ENCODE data around the gene CNTN3. TPM values are rescaled to one million over a fixed set of nuclear protein-coding genes. Genes with fewer than 3 reads are reported as not detected.

The CNTN3 gene
- total RNA-seq, 2 experiments from 2014 or later = not detected

- DNase-seq = no peak
- Mint-ChIP-seq H3K36me3 (ENCODE audit: low read depth) (no peaks in the 10 kb centered on the region), H3K4me1 (no peaks in the 10 kb centered on the region), H3K4me3 (no peak overlapping the region), H3K27me3 (no peaks in the 10 kb centered on the region), H3K27ac (no peak overlapping the region), H3K9me3 (peaks cover 13% of the 10 kb centered on the region)
- ChIA-PET CTCF (no interaction called here), POLR2A (no interaction called here)
Measured at GRCh38 chr3:74601793-74602192, 12.7 kb downstream of the CNTN3 start.

GRCh38 chr3:74599564-74599963 is 14.9 kb downstream of the CNTN3 start:
- CTCF ChIA-PET = no interaction called here
- no peaks in the 10 kb centered on the region for H3K27me3 Mint-ChIP-seq
- H3K27ac Mint-ChIP-seq = no peak overlapping the region
- DNase-seq = no peak
- H3K36me3 Mint-ChIP-seq (ENCODE audit: low read depth) = no peaks in the 10 kb centered on the region
- no peak overlapping the region for H3K4me3 Mint-ChIP-seq
- no peaks in the 10 kb centered on the region for H3K4me1 Mint-ChIP-seq
- H3K9me3 Mint-ChIP-seq = peaks cover 11% of the 10 kb centered on the region
- POLR2A ChIA-PET = no interaction called here

DNA sequence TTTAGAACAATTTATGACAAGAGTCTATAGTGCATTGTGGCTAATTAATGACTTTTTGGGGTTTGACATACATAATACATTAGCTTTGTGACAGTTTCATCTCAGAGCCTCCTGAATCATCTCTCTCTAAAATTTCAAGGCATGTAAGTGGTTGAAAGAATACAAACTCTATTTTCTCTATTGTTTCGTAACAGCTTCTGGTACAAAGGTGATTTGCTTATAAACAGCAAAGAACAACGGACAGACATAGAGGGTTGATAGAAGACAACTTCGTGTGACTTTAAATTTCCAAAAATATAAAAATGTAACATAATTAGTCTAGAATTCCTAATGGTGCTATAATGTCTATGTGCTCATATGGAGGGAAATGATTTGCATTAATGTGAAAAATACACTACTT is 21.3 kb downstream of the CNTN3 start:
- Mint-ChIP-seq H3K27me3 (no peaks in the 10 kb centered on the region), H3K4me3 (no peak overlapping the region), H3K4me1 (no peaks in the 10 kb centered on the region), H3K36me3 (ENCODE audit: low read depth) (no peaks in the 10 kb centered on the region), H3K9me3 (peaks cover 1% of the 10 kb centered on the region), H3K27ac (no peak overlapping the region)
- ChIA-PET POLR2A (no interaction called here), CTCF (no interaction called here)
- no peak for DNase-seq

- Mint-ChIP-seq H3K4me1 (no peaks in the 10 kb centered on the region), H3K4me3 (no peak overlapping the region), H3K9me3 (peaks cover 1% of the 10 kb centered on the region), H3K27ac (no peak overlapping the region), H3K27me3 (no peaks in the 10 kb centered on the region), H3K36me3 (ENCODE audit: low read depth) (no peaks in the 10 kb centered on the region)
- ChIA-PET CTCF (no interaction called here), POLR2A (no interaction called here)
- DNase-seq = no peak
Measured at GRCh38 chr3:74592359-74592758, 22.1 kb downstream of the CNTN3 start.

- Mint-ChIP-seq H3K4me3 (no peak overlapping the region), H3K4me1 (no peaks in the 10 kb centered on the region)
- POLR2A ChIA-PET = no interaction called here
Measured at GRCh38 chr3:74591946-74592345, 22.5 kb downstream of the CNTN3 start.

DNA sequence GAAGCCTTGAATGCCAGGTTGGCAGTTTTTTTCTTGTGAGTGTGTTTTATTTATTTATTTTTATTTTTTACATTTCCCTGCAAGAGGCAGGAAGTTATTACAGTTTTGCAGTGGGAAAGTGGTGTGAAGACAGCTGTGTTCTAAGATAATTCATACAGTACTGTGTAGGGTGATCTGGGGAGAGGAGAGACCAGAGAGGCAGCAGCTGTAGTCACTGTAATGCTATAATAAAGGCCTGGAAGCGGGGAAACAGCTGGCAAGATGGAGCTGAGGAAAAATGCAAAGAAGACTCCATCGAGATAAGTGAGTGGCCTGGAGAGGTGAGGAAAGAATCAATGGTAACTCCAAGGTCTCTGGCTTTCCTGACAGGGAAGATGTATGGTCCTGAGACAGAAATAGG is 23.1 kb downstream of the CNTN3 start:
- ChIA-PET POLR2A (no interaction called here), CTCF (no interaction called here)
- Mint-ChIP-seq H3K36me3 (ENCODE audit: low read depth) (no peaks in the 10 kb centered on the region), H3K4me1 (no peaks in the 10 kb centered on the region), H3K4me3 (no peak overlapping the region), H3K9me3 (peaks cover 1% of the 10 kb centered on the region), H3K27me3 (no peaks in the 10 kb centered on the region), H3K27ac (no peak overlapping the region)
- no peak for DNase-seq

More at GRCh38 chr3:74591946-74592345, 22.5 kb downstream of the CNTN3 start:
- H3K36me3 Mint-ChIP-seq (ENCODE audit: low read depth) = no peaks in the 10 kb centered on the region
- CTCF ChIA-PET = no interaction called here
- H3K9me3 Mint-ChIP-seq = peaks cover 1% of the 10 kb centered on the region
- no peak overlapping the region for H3K27ac Mint-ChIP-seq
- H3K27me3 Mint-ChIP-seq = no peaks in the 10 kb centered on the region
- no peak for DNase-seq

GRCh38 chr3:74590620-74591262 is 23.7 kb downstream of the CNTN3 start:
- Mint-ChIP-seq H3K27ac (no peak overlapping the region), H3K36me3 (ENCODE audit: low read depth) (no peaks in the 10 kb centered on the region), H3K4me3 (no peak overlapping the region), H3K4me1 (no peaks in the 10 kb centered on the region), H3K27me3 (no peaks in the 10 kb centered on the region), H3K9me3 (peaks cover 1% of the 10 kb centered on the region)
- CTCF ChIA-PET = interaction anchor here (0.5 kb wide), 1 partner anchor 23 kb away, joined by 3 read pairs; no protein-coding TSS in a partner anchor
- no peak for DNase-seq
- POLR2A ChIA-PET = no interaction called here

DNA sequence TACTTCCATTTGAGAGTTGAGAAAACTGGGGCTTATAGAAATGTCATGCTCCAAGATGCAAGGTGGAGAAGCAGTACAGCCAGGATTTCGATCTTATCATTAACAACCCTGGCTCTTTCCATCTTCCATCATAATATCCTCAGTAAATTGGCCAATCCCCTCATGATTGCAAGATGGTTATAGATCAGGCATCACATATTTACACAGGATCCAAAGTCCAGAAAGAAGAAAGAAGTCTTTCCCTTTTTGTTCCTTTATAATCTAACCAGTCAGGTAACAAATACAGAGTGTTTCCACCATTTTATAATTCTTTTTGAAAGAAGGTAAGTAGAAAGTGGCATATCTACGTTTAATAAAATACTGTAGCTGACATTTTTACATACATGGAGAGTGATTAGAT is 29.7 kb downstream of the CNTN3 start:
- no peak for DNase-seq
- H3K4me3 Mint-ChIP-seq = no peak overlapping the region
- ChIA-PET POLR2A (no interaction called here), CTCF (interaction anchor here (1.2 kb wide), 1 partner anchor 31 kb away, joined by 3 read pairs; no protein-coding TSS in a partner anchor)
- H3K4me1 Mint-ChIP-seq = no peaks in the 10 kb centered on the region
- H3K9me3 Mint-ChIP-seq = peaks cover 1% of the 10 kb centered on the region
- H3K27ac Mint-ChIP-seq = no peak overlapping the region
- no peaks in the 10 kb centered on the region for H3K27me3 Mint-ChIP-seq
- no peaks in the 10 kb centered on the region for H3K36me3 Mint-ChIP-seq (ENCODE audit: low read depth)

DNA sequence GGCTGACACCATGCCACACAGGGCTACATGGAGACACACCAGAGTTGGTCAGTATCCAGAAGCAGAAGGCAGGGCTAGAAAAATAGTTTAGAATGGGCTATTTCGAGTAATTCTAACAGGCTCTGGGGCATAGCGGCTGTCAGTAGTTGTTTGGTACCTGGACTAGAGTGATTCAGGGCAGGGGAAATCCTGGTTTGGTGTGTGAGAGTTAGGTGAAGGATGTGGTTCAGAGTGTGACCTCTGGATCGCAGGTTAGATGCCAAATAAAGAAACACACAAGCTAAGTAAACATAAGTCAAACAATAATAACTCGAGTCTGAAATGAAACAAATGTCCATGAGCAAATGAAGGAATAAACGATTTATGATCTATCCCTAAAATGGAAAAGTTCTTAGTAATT is 31.5 kb downstream of the CNTN3 start:
- ChIA-PET CTCF (no interaction called here), POLR2A (no interaction called here)
- peaks cover 3% of the 10 kb centered on the region for H3K9me3 Mint-ChIP-seq
- no peaks in the 10 kb centered on the region for H3K27me3 Mint-ChIP-seq
- no peak for DNase-seq
- no peaks in the 10 kb centered on the region for H3K36me3 Mint-ChIP-seq (ENCODE audit: low read depth)
- no peak overlapping the region for H3K4me3 Mint-ChIP-seq
- no peaks in the 10 kb centered on the region for H3K4me1 Mint-ChIP-seq
- no peak overlapping the region for H3K27ac Mint-ChIP-seq

GRCh38 chr3:74575857-74576256 is 38.6 kb downstream of the CNTN3 start:
- no peak for DNase-seq
- Mint-ChIP-seq H3K4me3 (no peak overlapping the region), H3K36me3 (ENCODE audit: low read depth) (no peaks in the 10 kb centered on the region), H3K27me3 (no peaks in the 10 kb centered on the region), H3K27ac (no peak overlapping the region), H3K4me1 (no peaks in the 10 kb centered on the region), H3K9me3 (peaks cover 9% of the 10 kb centered on the region)
- CTCF ChIA-PET = no interaction called here
- POLR2A ChIA-PET = no interaction called here

DNA sequence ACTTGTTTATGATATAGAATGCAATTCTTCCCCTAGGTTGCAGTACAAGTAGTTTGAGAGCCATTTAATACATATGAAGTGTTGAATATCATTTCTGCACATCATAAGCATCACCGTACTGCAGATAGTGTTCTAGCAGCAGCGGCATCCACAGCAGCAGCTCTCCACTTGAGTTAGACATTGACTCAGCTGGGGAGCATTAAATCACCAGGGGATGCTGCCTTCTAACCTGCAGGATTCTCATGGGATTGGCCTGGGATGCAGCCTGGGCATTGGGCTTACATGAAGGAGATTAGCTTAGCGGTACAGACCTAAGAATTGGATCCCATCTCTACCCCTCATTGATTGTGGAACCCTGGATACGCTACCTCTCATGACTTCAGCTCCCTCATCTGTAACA is 43.3 kb downstream of the CNTN3 start:
- H3K27ac Mint-ChIP-seq = no peak overlapping the region
- CTCF ChIA-PET = no interaction called here
- no peaks in the 10 kb centered on the region for H3K27me3 Mint-ChIP-seq
- H3K9me3 Mint-ChIP-seq = peaks cover 17% of the 10 kb centered on the region
- no peaks in the 10 kb centered on the region for H3K4me1 Mint-ChIP-seq
- no peak for DNase-seq
- H3K4me3 Mint-ChIP-seq = no peak overlapping the region
- H3K36me3 Mint-ChIP-seq (ENCODE audit: low read depth) = no peaks in the 10 kb centered on the region
- POLR2A ChIA-PET = no interaction called here

Data from activated CD4-positive, alpha-beta memory T cell treated with anti-CD3 and anti-CD28 coated beads, Interleukin-2, amount 10 ng/mL, durations not matched to agents 7 days and 5 days (primary cell).